Nephron (organoid): Measurements from ENCODE around the gene EFNA5.

Experiments
- H3K27ac Mint-ChIP-seq, 3 experiments: 2 replicates each; pipeline ENCODE4 v1.8.0; 2020; ENCODE audit warnings: mixed read lengths in 3 of 3, mild to moderate bottlenecking in 2 of 3, moderate library complexity in 1 of 3
- H3K27me3 Mint-ChIP-seq: 2 replicates; pipeline ENCODE4 v1.8.0; 2021; ENCODE audit warnings: low read depth, mild to moderate bottlenecking, moderate library complexity, mixed read lengths
- H3K36me3 Mint-ChIP-seq: 2 replicates; pipeline ENCODE4 v1.8.0; 2020; ENCODE audit warnings: low read depth, mixed read lengths
- H3K4me1 Mint-ChIP-seq: 2 replicates; pipeline ENCODE4 v1.8.0; 2020; ENCODE audit warnings: mixed read lengths
- H3K4me3 Mint-ChIP-seq, 3 experiments: 2 replicates each; pipeline ENCODE4 v1.8.0; 2020; ENCODE audit warnings: mild to moderate bottlenecking in 3 of 3, mixed read lengths in 3 of 3, moderate library complexity in 2 of 3
- H3K9me3 Mint-ChIP-seq: 2 replicates; pipeline ENCODE4 v1.8.0; 2020; ENCODE audit warnings: mixed read lengths
- CTCF ChIP-seq, 3 experiments: fragments of 200-600 bp; sonication (generic); IDR thresholded peaks; one replicate each; pipeline ENCODE4 v1.5.0; 2021; ENCODE audit warnings: antibody characterized with exemption in 3 of 3; ENCODE audit not compliant: unreplicated experiment in 3 of 3

The EFNA5 gene

DNA sequence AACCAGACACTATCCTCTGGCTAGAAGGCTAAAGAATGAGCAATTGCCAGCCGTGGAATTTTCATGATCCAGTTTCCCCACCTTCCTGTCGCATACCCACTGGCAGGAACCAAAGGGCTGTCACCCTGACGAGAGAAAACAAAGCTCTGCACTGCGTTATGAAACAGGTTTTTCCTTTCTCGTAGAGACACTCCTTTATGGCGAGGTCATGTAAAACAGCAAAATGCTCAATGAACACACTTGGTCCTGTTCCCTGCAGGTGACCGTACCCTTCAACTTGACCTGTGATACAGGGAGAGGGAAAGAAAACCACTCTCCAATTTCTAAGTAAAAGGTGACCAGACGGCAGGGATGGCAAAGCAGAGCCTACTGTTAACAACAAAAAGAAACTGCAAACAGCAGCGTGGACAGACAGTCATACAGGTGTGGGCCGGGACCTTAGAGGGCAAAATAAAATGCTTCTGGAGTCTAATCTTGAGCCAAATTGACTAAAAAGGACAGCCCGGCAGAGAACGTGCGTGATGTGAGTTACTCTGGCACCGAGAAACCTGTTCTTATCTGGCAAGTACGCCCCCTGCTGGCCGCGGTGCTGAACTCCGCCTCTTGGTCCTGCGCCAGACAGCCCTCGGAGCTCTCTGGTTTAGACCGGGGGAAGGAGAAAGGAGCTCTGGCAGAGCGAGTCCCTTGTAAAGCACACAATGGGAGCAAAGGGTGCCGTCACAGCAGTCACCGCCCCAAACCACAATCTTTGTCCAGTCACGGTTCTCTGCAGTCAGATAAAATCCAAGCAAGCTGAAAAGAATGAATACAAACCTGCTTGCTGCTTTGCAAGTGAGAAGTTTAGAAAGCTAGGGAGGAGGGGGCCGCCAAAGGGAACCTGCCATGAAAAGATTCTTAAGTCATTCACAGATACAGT lies 98.9 kb downstream of the EFNA5 start:
- peak overlapping the region; percentile 63 to 77 (median 72) for H3K4me3 Mint-ChIP-seq

GRCh38 chr5:107570805-107571531 lies 99.8 kb downstream of the EFNA5 start:
- Mint-ChIP-seq H3K4me3 (peak overlapping the region; percentile 56 to 77 (median 63)), H3K27me3 (no peaks in the 10 kb centered on the region), H3K36me3 (no peaks in the 10 kb centered on the region), H3K9me3 (no peaks in the 10 kb centered on the region), H3K4me1 (peaks cover 76% of the 10 kb centered on the region), H3K27ac (peak overlapping the region; percentile 87 to 93 (median 89))
- no peak for TF ChIP-seq CTCF (IDR thresholded peaks at IDR 0.05; ENCODE audit: unreplicated experiment in 3 of 3)

More for the DNA sequence above, 98.9 kb downstream of the EFNA5 start:
- Mint-ChIP-seq H3K4me1 (peaks cover 75% of the 10 kb centered on the region), H3K27ac (peak overlapping the region; percentile 87 to 93 (median 89)), H3K27me3 (no peaks in the 10 kb centered on the region), H3K36me3 (no peaks in the 10 kb centered on the region), H3K9me3 (no peaks in the 10 kb centered on the region)
- TF ChIP-seq CTCF (IDR thresholded peaks at IDR 0.05; ENCODE audit: unreplicated experiment in 3 of 3) = peak; percentile 93 to 95 (median 93)

GRCh38 chr5:107570181-107570580 lies 100.6 kb downstream of the EFNA5 start:
- no peaks in the 10 kb centered on the region for H3K27me3 Mint-ChIP-seq
- peaks cover 82% of the 10 kb centered on the region for H3K4me1 Mint-ChIP-seq
- no peak for TF ChIP-seq CTCF (IDR thresholded peaks at IDR 0.05; ENCODE audit: unreplicated experiment in 3 of 3)
- H3K4me3 Mint-ChIP-seq = no peak overlapping the region
- no peaks in the 10 kb centered on the region for H3K9me3 Mint-ChIP-seq
- H3K36me3 Mint-ChIP-seq = no peaks in the 10 kb centered on the region
- peak overlapping the region; percentile 87 to 93 (median 89) for H3K27ac Mint-ChIP-seq

DNA sequence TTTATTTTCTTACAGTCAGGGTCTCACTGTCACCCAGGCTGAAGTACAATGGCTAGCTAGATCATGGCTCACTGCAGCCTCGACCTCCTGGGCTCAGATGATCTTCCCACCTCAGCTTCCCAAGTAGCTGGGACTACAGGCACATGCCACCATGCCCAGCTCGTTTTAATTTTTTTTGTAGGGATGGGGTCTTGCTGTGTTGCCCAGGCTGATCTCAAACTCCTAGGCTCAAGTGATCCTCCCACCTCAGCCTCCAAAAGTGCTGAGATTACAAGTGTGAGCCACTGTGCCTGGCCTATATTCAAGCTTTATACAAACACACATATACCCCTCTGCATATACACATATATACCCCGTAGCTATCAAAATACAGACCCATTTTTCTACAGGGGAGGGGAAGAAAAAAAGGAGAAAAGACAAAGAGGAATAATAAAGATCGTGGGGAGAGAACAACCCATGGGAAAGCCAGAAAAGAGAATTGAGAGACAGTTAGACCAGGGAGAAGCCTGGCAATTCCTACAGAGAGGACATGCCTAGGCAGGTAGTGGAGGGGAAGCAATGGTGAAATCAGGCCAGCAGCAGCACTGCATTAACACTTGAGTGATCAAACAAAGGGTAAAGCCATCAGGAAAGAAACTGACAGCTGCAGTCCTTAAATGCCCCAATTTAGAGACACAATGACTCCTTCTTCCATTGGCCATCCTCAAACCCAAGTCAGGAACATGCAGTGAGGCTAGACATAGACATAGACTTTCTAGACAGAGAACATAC lies 102.7 kb downstream of the EFNA5 start:
- no peak for TF ChIP-seq CTCF (IDR thresholded peaks at IDR 0.05; ENCODE audit: unreplicated experiment in 3 of 3)
- peak overlapping the region; percentile 51 to 68 (median 66) for H3K27ac Mint-ChIP-seq
- peaks cover 83% of the 10 kb centered on the region for H3K4me1 Mint-ChIP-seq
- no peak overlapping the region for H3K4me3 Mint-ChIP-seq
- no peaks in the 10 kb centered on the region for H3K36me3 Mint-ChIP-seq
- H3K9me3 Mint-ChIP-seq = no peaks in the 10 kb centered on the region
- no peaks in the 10 kb centered on the region for H3K27me3 Mint-ChIP-seq

- Mint-ChIP-seq H3K36me3 (peaks cover 4% of the 10 kb centered on the region), H3K4me3 (no peak overlapping the region), H3K4me1 (peaks cover 72% of the 10 kb centered on the region), H3K9me3 (no peaks in the 10 kb centered on the region), H3K27me3 (no peaks in the 10 kb centered on the region), H3K27ac (peak overlapping the region; percentile 16 to 71 (median 68))
- no peak for TF ChIP-seq CTCF (IDR thresholded peaks at IDR 0.05; ENCODE audit: unreplicated experiment in 3 of 3)
Measured at GRCh38 chr5:107566986-107567385, 103.8 kb downstream of the EFNA5 start.
